Upper lobe of right lung (tissue), 1 donor: Measurements from ENCODE around the gene CFP. TPM values are rescaled to one million over a fixed set of nuclear protein-coding genes. Genes with fewer than 3 reads are reported as not detected.
"Not testable (repeated sequence)": the region's sequence is repeated elsewhere in the genome, so short reads cannot be mapped to it uniquely, and the experiment has no call there.

Experiments used
- ATAC-seq: fragments of 200-7000 bp; cut with Tn5 transposase; one replicate; pipeline ENCODE4 v1.9.1; 2020; ENCODE audit warnings: mild to moderate bottlenecking, moderate library complexity
- DNase-seq: peaks from one replicate; pipeline ENCODE4 v3.0.0-alpha.2; 2020
- H3K27ac ChIP-seq: fragments of 200-600 bp; one replicate; pipeline ENCODE4 v1.8.0; 2022
- H3K27me3 ChIP-seq: fragments of 200-600 bp; one replicate; pipeline ENCODE4 v1.8.0; 2022; ENCODE audit warnings: mild to moderate bottlenecking
- H3K36me3 ChIP-seq: fragments of 200-600 bp; one replicate; pipeline ENCODE4 v1.8.0; 2022
- H3K4me1 ChIP-seq: fragments of 200-600 bp; one replicate; pipeline ENCODE4 v1.8.0; 2022
- H3K4me3 ChIP-seq: fragments of 200-600 bp; one replicate; pipeline ENCODE4 v1.8.0; 2022; ENCODE audit warnings: mild to moderate bottlenecking
- H3K9me3 ChIP-seq: fragments of 200-600 bp; one replicate; pipeline ENCODE4 v1.8.0; 2022
- CTCF ChIP-seq: fragments of 200-600 bp; IDR thresholded peaks from one replicate; pipeline ENCODE4 v1.8.0; 2022; ENCODE audit warnings: antibody characterized with exemption
- intact Hi-C: fragments of 100-400 bp; cut with DNase I; formaldehyde crosslinking; loops from one replicate; pipeline ENCODE4 v1.11.0; 2022
- long read RNA-seq: library from polyadenylated mRNA; unstranded; transcript quantifications from one replicate; pipeline ENCODE4 v2.0.0, GENCODE V29; 2021
- total RNA-seq: library from RNA; stranded (reverse); fragmentation: NEBNext Ultra II Directional; extraction: Animal tissue kit (Norgen Biotek cat#: 25700); gene quantifications from one replicate; pipeline ENCODE4 v1.2.1, GENCODE V29; 2021
- donor health status: DM: no; HTN: yes; CAD: no; lungs with severe emphysema.

CFP gene
- 14.9 TPM for total RNA-seq
- long read RNA-seq, transcript CFP-203 (9 exons, 1,592 nt): major isoform, 31 of 36 reads
- long read RNA-seq, partial matches to known transcripts: 1 of 36 reads
- long read RNA-seq, other reads (novel, unspliced or antisense): 3 of 36 reads

DNA sequence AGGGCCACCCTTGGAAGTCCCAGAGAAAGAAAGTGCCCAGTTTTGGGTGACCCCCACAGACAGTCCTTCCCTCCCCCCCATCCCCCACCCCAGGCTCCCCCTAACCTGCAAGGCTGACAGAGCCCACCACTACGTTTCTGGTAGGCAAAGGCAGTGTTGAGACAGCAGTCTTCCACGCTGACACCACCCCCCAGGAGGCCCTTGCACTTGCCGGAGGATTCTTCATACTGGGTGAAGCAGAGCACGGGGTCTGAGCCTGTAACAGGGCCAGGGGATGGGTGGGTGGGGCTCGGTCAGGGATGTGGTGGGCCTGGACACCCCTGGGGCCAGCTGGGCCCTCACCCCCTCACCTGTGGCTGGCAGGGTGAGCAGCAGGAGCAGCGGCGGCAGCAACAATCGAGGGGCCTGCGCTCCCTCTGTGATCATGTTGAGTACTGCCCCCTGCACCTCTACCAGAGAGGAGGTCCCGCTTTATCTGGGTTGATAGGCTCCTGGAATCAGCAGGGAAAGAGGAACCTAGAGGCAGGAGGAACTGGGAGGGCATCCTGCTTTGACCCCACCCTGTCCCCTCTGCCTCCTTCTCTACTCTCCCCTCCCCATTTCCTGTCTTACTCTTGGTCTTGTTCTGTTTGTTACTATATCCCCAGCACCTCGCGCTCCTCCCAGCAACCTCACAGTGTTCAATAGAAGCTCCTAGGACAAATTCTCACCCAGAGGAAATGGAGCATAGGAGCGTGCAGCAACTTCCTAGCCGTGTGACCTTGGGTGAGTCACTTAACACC, at the start of gene CFP:
TSS of gene CFP (minus strand) at position 512 of the 782 bp plus-strand sequence. CDS start at position 426, 86 bp downstream.
- H3K4me1 ChIP-seq: no peaks in the 10 kb centered on the region
- no peak within 1 kb of the TSS for H3K27ac ChIP-seq
- DNase-seq (no peak), ATAC-seq (peak; percentile 56)
- no peak within 1 kb of the TSS for H3K4me3 ChIP-seq
- intact Hi-C loops: no loop called here
- H3K36me3 ChIP-seq: no peaks in the 10 kb centered on the region
- no peaks in the 10 kb centered on the region for H3K27me3 ChIP-seq
- no peak for TF ChIP-seq CTCF
- H3K9me3 ChIP-seq: no peaks in the 10 kb centered on the region

DNA sequence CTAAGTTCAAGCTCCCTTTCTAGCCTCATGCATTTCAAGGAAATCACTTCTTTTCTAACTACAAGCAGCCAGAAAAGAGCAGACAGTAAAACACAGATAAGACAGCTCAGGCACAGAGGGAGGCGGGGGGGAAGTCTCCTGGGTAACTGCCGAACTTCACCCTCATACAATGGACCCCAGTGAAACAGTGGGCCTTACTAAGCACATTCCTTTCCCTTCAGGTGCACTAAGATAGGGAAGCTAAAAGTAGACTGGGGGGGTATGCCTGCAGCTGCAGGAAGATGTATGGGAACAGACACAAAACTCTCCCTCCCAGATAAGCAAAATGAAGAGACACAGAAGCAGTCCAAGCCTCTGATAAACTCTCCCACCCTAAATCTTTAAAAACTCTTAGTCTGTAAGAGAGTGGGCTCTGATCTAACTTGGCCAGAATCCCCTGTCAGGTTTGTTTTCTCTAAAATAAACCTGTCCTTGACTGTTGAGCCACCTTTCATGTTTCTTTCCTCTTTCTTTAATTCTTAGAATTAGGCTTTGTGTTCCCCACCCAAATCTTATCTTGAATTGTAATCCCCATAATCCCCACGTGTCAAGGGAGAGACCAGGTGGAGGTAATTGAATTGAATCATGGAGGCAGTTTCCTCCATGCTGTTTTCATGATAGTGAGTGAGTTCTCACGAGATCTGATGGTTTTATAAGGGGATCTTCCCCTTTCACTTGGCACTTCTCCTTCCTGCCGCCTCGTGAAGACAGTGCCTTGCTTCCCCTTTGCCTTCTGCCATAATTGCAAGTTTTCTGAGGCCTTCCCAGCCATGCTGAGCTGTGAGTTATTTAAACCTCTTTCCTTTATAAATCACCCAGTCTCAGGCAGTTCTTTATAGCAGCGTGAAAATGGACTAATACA, 46.5 kb upstream of the CFP start:
- ATAC-seq, H3K9me3 ChIP-seq, H3K4me1 ChIP-seq, DNase-seq, intact Hi-C loops, H3K4me3 ChIP-seq, H3K27ac ChIP-seq, H3K27me3 ChIP-seq, H3K36me3 ChIP-seq: not testable (repeated sequence)

DNA sequence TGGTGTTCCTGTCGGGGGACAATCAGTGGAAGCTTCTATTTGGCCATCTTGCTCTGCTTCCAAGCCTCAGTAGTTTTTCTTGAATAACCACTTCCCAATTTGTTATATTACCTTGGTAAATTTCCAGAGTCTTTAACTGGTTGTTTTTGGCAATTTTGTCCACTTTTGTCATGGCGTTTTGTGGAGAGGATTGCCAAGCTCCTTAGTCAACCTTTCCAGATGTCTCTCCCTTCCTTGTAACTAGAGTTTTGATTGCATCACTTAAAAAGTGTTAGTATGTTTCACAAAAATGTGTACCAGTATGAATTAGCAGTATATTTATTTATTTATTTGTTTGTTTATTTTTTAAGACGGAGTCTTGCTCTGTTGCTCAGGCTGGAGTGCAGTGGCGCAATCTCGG, 45.0 kb upstream of the CFP start:
- no peak overlapping the region for H3K27ac ChIP-seq
- ATAC-seq: no peak
- H3K27me3 ChIP-seq: no peaks in the 10 kb centered on the region
- no peaks in the 10 kb centered on the region for H3K4me1 ChIP-seq
- no peak overlapping the region for H3K4me3 ChIP-seq
- TF ChIP-seq CTCF: no peak
- no peaks in the 10 kb centered on the region for H3K9me3 ChIP-seq
- no peak for DNase-seq
- intact Hi-C loops: no loop called here
- no peaks in the 10 kb centered on the region for H3K36me3 ChIP-seq

GRCh38 chrX:47665797-47666196, 36.1 kb upstream of the CFP start:
- H3K27ac ChIP-seq, H3K4me1 ChIP-seq, H3K4me3 ChIP-seq, ATAC-seq, DNase-seq, intact Hi-C loops, H3K9me3 ChIP-seq, H3K27me3 ChIP-seq, H3K36me3 ChIP-seq: not testable (repeated sequence)

- DNase-seq: no peak
- Histone ChIP-seq H3K4me3 (no peak overlapping the region), H3K4me1 (no peaks in the 10 kb centered on the region), H3K27ac (no peak overlapping the region), H3K36me3 (no peaks in the 10 kb centered on the region), H3K27me3 (no peaks in the 10 kb centered on the region), H3K9me3 (no peaks in the 10 kb centered on the region)
- intact Hi-C loops: no loop called here
- no peak for TF ChIP-seq CTCF
- no peak for ATAC-seq
Measured at GRCh38 chrX:47664737-47665136, 35.0 kb upstream of the CFP start.

GRCh38 chrX:47662144-47662657, 32.5 kb upstream of the CFP start:
- Histone ChIP-seq H3K9me3 (no peaks in the 10 kb centered on the region), H3K36me3 (peaks cover 4% of the 10 kb centered on the region), H3K27me3 (no peaks in the 10 kb centered on the region), H3K27ac (no peak overlapping the region), H3K4me1 (no peaks in the 10 kb centered on the region), H3K4me3 (no peak overlapping the region)
- TF ChIP-seq CTCF: no peak
- DNase-seq: no peak
- no peak for ATAC-seq
- intact Hi-C loops: no loop called here
